GM12891 (cell line): Measurements from ENCODE around the gene TFE3.

Experiments
- DNase-seq: peaks from one replicate; pipeline ENCODE4 v3.0.0; 2011; ENCODE audit warnings: low spot score; ENCODE audit not compliant: insufficient read length
- FAIRE-seq: peaks from 2 replicates; lab custom pipeline; 2011; peaks lifted over from hg19 to GRCh38; lab: Jason Lieb, UNC
- PAX5 ChIP-seq: IDR thresholded peaks from 2 replicates; pipeline ENCODE4 v1.6.1; 2011; ENCODE audit warnings: low read length, moderate library complexity, mild to moderate bottlenecking; ENCODE audit not compliant: insufficient read depth, severe bottlenecking
- POLR2A ChIP-seq: IDR thresholded peaks from 2 replicates; pipeline ENCODE4 v1.6.1; 2011; ENCODE audit warnings: low read depth, low read length, control low read depth
- POLR2AphosphoS5 ChIP-seq: IDR thresholded peaks from 2 replicates; pipeline ENCODE4 v1.6.1; 2011; ENCODE audit warnings: low read depth, low read length, control low read depth
- POU2F2 ChIP-seq: IDR thresholded peaks from 2 replicates; pipeline ENCODE4 v1.6.1; 2011; ENCODE audit warnings: low read depth, mild to moderate bottlenecking, control low read depth, low read length, moderate library complexity
- SPI1 ChIP-seq: IDR thresholded peaks from 2 replicates; pipeline ENCODE4 v1.6.1; 2011; ENCODE audit warnings: low read depth, low read length, control low read depth
- TAF1 ChIP-seq: IDR thresholded peaks from 2 replicates; pipeline ENCODE4 v1.6.1; 2011; ENCODE audit warnings: low read depth, low read length, control low read depth

Gene TFE3

DNA sequence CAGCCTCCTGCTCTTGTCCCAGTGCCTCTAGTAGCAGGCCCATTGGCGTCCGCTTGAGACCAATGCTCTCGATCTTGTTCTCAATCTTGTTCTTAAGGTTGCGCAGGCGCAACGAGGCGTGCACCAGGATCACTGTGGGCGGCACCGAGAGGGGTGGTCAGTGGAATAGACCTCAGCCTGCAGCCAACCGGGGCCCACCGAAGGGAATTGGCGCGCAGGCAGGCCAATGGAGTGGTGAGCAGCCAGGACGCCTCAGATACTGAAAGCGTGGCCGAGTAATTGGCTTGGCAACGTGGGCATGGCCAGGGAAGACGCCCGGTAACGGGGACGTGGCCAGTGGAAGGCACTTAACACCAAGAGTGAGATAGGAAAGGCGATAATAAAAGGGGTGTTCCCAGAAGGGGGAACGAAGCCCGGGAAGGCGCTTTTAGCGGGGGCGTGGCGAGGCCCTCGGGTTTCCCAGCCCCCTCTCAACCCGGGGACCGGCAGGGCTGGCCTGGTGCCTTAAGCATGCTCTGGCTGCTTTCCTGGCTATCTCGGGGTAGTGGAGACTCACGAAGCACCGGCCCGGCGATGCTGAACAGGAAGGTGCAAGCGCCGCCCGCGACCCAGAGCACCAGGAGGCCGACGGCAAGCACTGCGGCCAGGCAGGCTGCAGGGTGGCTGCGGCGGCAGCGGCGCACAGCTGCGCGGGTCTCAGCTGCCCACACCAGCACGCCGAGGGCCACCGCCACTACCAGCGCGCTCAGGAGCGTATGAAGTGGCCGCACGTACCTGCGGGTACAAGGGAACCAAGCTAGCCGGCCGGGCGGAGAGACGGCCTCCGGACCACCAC lies 28.9 kb upstream of the TFE3 start:
- TF ChIP-seq TAF1: no peak
- no peak for TF ChIP-seq SPI1
- TF ChIP-seq POLR2AphosphoS5: no peak
- TF ChIP-seq POU2F2: no peak
- no peak for TF ChIP-seq POLR2A
- no peak for TF ChIP-seq PAX5
- FAIRE-seq (no peak), DNase-seq (no peak)

DNA sequence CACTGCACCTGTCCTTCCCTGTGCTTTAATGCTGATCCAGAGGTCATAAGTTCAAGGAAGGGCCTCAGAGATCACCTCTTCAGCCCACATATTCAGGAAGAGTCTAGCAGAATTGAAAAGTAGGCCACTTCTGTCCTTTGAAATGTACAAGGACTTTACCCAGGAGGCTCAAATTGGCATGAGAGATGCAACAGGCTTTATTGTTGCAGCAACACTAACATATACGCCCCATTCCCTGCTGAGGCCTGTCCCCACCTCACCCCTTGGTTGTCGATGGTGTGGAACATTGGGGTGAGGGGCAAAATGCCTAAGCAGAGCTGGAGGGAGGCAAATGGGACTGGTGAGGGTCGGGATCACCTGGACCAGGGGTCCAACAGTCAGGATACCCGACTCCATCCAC lies 27.8 kb upstream of the TFE3 start:
- FAIRE-seq (no peak), DNase-seq (no peak)
- no peak for TF ChIP-seq PAX5
- no peak for TF ChIP-seq TAF1
- no peak for TF ChIP-seq POU2F2
- TF ChIP-seq POLR2AphosphoS5: no peak
- TF ChIP-seq SPI1: no peak
- TF ChIP-seq POLR2A: no peak

DNA sequence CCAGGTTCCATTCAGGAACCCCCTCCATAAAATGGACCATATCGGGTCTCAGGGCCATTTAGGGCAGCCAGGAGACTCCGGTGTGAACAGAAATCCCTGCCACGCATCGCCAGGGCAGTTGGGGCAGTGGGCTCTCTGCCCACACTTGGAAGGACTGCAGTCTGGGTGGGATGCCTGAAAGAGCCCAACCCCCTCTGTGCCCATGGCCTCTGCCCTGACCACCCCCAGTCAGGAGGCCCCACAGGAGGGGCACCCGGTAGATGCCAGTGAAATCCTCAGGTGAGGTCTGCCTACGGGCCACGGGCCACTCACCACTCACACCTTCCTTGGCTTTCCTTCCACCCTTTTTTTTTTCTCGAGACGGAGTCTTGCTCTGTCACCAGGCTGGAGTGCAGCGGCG lies 25.9 kb upstream of the TFE3 start:
- FAIRE-seq (no peak), DNase-seq (no peak)
- TF ChIP-seq PAX5 (no peak), POLR2A (no peak), TAF1 (no peak), POLR2AphosphoS5 (no peak), POU2F2 (no peak), SPI1 (no peak)

DNA sequence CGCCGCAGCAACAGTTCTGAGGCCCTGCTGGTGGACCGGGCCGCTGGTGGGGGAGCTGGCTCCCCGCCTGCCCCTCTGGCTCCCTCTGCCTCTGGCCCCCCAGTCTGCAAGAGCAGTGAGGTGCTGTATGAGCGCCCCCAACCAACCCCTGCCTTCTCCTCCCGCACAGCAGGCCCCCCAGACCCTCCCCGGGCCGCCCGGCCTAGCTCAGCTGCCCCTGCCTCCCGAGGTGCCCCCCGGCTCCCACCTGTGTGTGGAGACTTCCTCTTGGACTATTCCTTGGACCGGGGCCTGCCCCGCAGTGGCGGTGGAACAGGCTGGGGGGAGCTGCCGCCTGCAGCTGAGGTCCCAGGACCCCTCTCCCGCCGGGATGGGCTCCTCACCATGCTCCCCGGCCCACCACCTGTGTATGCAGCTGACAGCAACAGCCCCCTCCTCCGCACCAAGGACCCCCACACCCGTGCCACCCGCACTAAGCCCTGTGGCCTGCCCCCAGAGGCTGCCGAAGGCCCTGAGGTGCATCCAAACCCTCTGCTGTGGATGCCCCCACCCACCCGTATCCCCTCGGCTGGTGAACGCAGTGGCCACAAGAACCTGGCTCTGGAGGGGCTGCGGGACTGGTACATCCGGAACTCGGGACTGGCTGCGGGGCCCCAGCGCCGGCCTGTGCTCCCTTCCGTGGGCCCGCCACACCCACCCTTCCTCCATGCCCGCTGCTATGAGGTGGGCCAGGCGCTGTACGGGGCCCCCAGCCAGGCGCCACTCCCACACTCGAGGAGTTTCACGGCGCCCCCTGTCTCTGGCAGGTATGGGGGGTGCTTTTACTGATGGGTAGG lies 24.3 kb upstream of the TFE3 start:
- DNase-seq (no peak), FAIRE-seq (no peak)
- TF ChIP-seq PAX5: no peak
- no peak for TF ChIP-seq TAF1
- no peak for TF ChIP-seq POLR2AphosphoS5
- no peak for TF ChIP-seq SPI1
- TF ChIP-seq POLR2A: no peak
- TF ChIP-seq POU2F2: no peak

DNA sequence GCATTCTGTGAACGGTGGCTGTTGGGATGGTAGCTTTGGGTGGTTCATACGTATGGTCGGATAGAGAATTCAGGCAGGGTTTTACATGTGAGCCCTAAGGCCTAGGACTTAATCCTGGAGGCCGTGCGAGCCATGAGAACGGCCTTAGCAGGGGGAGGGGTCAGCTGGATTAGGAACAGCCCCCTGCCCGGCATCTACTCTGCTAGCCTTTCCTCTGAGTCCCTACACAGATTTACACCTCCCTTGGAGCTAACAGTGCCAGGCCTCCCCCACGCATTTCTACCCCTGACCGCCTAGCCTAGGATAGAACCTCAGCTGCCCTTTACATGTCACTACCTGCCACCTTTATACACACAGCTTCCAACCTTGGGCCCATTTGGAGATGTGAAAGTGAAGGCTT lies 23.5 kb upstream of the TFE3 start:
- TF ChIP-seq TAF1 (no peak), POU2F2 (no peak), POLR2A (no peak), POLR2AphosphoS5 (no peak), PAX5 (no peak)
- DNase-seq (no peak), FAIRE-seq (no peak)

DNA sequence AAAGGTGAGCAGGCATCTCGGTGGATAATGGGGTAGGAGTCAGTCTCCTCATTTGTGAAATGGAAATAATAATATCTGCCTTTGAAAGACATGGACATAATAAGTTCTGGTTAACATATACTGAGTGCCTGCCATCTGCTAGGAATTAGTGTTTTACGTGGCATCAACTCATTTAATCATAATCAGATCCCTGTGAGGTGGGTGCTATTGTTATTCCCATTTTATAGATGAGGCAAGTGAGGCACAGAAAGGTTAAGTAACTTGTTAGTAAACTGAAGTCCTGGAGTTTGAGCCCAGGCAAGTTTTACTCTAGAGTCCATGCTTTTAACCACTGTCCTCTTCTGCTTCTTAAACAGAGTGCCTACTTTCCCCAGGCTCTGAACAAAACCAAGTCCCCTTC lies 23.1 kb upstream of the TFE3 start:
- TF ChIP-seq TAF1: no peak
- DNase-seq: no peak
- FAIRE-seq: no peak

DNA sequence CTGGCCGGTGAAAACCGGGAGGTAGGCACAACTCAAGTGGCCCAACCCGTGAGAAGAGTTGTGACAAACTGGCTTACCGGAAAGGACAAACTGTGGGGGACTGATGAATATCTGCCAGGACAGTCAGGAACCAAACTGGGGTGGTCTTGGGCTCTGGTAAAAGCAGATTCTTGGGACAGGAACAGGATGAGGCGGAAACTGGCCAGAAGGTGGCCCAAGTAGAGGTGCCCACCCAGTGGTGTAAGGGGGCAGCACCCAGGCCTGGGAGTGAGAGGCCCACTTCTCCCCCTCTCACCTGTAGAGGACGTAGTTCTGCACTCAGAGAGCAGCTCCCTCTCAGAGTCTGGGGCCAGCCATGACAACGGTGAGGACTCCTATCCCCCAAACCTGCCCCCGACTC lies 21.6 kb upstream of the TFE3 start:
- TF ChIP-seq POLR2A (no peak), POLR2AphosphoS5 (no peak), TAF1 (no peak), POU2F2 (no peak), SPI1 (no peak), PAX5 (no peak)
- no peak for FAIRE-seq
- no peak for DNase-seq

DNA sequence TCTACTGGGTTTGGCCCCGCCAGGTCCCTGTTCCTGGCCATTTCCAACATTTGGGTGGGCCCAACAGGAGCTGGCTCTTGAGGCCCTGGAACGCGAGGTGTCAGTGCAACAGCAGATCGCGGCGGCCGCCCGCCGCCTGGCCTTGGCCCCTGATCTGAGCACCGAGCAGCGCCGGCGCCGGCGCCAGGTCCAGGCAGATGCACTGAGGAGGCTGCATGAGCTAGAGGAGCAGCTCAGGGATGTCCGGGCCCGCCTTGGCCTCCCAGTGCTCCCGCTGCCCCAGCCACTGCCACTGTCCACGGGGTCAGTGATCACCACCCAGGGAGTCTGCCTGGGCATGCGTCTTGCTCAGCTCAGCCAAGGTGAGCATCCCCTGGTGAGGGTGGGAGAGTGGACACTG lies 21.1 kb upstream of the TFE3 start:
- FAIRE-seq (no peak), DNase-seq (no peak)
- TF ChIP-seq TAF1 (no peak), PAX5 (no peak), SPI1 (no peak), POU2F2 (no peak), POLR2A (no peak), POLR2AphosphoS5 (no peak)

DNA sequence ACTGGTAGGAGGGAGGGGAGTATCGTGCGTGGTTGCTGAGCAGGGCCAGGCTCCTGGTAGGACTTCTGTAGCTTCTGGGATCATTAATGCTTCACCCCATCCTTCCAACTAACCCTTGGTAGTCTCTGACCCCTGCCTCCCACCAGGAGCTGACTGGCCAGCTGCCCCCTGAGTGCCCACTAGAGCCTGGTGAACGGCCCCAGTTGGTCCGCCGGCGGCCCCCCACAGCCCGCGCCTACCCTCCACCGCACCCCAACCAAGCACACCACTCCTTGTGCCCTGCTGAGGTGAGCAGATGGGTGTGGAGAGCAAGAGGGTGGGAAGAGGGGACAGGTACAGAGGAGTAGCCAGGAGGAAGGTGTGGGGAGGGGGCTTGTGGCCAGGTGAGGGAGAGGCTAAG lies 20.6 kb upstream of the TFE3 start:
- no peak for TF ChIP-seq POLR2A
- TF ChIP-seq PAX5: no peak
- TF ChIP-seq POU2F2: no peak
- TF ChIP-seq SPI1: no peak
- no peak for TF ChIP-seq TAF1
- TF ChIP-seq POLR2AphosphoS5: no peak
- no peak for DNase-seq
- FAIRE-seq: no peak

DNA sequence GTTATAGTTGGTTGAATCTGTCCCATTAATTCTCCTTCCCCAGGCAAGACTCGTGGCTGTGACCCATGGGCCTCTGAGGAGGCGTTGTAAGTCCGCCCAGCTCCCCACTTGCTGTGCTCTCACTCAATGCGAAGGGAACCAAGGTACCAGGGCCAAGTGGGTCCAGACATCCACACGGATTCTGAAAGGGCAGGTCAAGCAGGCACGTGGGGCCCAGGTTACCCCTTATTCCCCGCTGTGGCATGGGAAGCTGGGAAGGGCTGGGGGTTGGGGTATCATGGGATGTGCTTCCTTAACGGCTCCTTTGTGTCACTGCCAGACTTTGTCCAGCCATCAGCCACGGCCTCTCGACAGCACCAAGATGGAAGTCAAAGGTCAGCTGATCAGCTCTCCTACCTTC lies 18.8 kb upstream of the TFE3 start:
- no peak for TF ChIP-seq TAF1
- TF ChIP-seq SPI1: no peak
- no peak for TF ChIP-seq POU2F2
- no peak for TF ChIP-seq PAX5
- TF ChIP-seq POLR2AphosphoS5: no peak
- TF ChIP-seq POLR2A: no peak
- no peak for FAIRE-seq
- no peak for DNase-seq
